DMS114 treated with DMSO at 0.1 percent for 48 hours (cell line): ENCODE data around the gene FITM1.

Experiments
- DNase-seq: peaks from one replicate; lab custom pipeline; 2025; ENCODE audit not compliant: unreplicated experiment; lab: John Stamatoyannopoulos, UW

FITM1 gene

GRCh38 chr14:24156840-24157239 lies 26.4 kb downstream of the FITM1 start:
- DNase-seq, result no peak

DNA sequence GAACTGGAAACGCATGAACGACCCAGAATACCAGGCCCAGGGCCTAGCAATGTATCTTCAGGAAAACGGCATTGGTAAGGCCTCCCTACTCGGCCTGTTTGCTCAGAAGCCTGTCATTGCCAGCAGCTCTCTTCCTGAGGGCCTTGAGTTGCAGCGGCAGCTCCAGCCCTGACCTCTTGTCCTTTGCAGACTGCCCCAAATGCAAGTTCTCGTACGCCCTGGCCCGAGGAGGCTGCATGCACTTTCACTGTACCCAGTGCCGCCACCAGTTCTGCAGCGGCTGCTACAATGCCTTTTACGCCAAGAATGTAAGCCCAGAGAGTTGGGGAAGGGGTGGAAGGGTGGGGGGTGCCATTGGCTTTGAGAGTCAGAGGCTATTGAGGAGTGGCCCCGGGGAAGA lies 26.9 kb downstream of the FITM1 start:
- DNase-seq, result no peak

DNA sequence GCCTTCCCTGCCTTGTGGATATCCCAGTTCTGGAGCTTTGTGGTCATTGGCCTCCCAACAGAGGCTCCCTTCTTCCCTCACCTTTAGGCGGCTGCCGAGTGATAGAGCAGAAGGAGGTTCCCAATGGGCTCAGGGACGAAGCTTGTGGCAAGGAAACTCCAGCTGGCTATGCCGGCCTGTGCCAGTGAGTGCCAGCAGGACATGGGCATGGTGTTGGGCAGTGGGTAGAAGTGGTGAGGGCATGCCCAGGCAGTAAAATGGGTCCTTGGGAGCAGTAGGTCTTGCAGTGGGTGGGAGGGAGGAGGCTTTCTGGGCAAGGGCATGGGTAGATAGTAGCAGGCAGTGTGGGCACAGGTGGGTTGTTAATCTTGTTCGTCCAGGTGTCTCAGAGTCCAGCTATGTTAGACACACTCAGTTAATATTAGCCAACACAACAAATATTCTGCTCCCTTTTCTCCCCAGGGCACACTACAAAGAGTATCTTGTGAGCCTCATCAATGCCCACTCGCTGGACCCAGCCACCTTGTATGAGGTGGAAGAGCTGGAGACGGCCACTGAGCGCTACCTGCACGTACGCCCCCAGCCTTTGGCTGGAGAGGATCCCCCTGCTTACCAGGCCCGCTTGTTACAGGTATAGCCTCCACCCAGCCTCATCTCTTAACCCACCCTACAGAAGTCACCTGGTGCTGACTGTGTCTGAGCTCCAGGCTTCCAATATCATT lies 29.5 kb downstream of the FITM1 start:
- no peak for DNase-seq

DNA sequence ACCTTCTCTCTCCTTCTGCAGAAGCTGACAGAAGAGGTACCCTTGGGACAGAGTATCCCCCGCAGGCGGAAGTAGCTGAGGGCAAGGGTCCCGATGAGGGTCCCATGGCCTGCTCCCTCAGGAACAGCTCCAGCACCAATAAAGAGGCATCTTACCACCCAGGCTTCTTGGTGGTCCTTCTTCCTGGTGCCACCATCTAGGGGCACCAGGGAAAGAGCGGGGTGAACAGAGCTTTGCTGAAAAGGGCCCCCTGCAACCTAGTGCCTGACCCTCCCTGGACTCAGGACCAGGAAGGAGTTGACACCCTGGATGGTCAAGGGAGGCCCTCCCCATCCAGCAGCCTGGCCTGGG lies 30.0 kb downstream of the FITM1 start:
- DNase-seq, result no peak

DNA sequence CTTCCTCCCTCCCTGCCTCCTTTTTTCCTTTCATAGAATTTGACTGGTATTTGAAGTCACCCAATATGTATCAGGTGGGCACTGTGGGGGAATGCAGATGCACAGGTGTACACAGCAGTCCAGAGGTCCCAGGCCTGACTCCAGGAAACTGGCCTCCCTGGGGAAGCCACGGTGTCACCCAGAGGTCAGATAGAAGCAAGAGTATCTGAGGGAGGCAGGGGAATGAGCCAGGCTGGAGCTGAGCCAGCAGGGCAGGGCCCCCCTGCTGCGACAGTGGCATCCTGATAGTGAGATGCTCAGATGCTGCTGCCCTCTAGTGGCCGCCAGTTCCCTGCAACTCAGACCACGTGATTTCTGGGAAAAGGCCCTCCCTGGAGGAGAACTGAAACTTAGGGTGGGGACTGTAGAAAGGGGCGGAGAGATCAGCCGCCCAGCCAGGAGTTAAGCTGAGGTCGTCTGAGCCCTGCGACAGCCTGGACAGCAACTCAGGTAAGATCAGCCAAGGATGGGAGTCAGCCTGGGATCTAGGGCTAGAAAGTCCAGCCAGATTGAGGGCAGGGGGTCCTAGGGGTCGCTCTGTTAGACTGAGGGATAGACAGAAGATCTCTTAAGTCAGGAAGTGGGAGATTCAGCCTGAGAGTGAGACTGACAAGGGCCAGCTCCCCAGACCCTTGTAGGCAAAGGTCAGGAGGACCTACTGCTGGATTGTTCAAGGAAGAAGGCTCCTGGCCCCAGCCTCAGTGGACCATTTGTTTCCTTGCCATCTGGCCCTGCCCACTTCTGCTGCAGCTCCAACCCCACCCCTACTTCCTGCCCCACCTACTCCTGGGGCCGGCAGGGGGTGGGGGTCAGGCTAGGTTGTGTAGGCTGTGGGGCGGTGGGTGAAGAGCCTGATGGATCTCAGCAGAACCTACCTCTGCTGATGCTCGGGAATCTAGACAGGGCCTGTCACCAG lies 30.7 kb downstream of the FITM1 start, which contains the start of gene IRF9:
Gene IRF9, plus strand, starts transcription at position 416 of the 955 bp plus-strand sequence. CDS start 880 bp downstream, outside the sequence.
- peak; percentile 82 for DNase-seq

GRCh38 chr14:24162093-24162492 lies 31.6 kb downstream of the FITM1 start:
- DNase-seq, result no peak

DNA sequence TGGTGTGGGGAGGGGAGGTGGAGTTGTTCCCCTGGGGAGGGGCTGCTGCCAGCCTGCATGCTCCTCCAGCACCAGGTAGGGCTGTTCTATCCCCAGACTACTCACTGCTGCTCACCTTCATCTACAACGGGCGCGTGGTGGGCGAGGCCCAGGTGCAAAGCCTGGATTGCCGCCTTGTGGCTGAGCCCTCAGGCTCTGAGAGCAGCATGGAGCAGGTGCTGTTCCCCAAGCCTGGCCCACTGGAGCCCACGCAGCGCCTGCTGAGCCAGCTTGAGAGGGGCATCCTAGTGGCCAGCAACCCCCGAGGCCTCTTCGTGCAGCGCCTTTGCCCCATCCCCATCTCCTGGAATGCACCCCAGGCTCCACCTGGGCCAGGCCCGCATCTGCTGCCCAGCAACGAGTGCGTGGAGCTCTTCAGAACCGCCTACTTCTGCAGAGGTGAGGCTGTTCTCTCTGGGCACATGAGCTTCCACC lies 34.1 kb downstream of the FITM1 start:
- no peak for DNase-seq

GRCh38 chr14:24165785-24166184 lies 35.3 kb downstream of the FITM1 start:
- no peak for DNase-seq

GRCh38 chr14:24167469-24168114 lies 37.1 kb downstream of the FITM1 start:
- no peak for DNase-seq

DNA sequence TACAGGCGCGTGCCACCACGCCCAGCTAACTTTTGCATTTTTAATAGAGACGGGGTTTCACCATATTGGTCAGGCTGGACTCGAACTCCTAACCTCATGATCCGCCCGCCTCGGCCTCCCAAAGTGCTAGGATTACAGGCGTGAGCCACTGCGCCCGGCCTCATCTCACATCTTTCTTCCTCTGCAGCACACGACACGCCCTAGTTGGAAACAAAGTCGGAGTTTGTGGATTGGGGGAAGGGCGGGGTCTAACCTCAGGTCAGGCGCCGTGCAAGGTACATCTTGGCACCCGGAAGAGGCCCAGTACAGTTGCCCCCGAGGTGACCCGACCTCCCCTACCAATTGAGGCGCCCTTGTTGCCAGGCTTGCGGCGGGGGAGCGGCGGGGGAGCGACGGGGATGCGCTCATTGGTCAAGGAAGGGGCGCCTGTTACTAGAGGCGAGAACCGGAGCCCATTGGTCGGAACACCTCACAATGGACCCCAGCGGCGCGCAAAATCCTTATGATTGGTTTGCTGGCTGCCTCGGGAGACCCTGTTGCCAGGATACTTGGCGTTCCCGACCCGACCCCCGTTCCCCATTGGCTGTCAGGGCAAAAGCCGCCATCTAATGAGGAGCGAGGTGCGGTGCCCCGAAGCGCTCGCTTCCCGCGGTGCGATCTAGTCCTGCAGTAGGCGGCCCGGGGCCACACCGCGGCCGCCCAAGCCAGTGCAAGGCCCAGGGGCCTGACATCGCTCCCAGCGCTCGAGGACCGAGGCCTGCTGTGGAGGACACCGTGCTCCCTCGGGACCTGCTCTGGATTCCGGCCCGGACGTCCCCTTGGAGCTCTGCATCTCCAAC lies 41.2 kb downstream of the FITM1 start, which contains the start of gene REC8:
Gene REC8, plus strand, starts transcription at position 659 of the 839 bp plus-strand sequence. CDS start 473 bp downstream, outside the sequence.
- no peak for DNase-seq

- DNase-seq, result no peak
These were observed 41.9 kb downstream of the FITM1 start for GRCh38 chr14:24172261-24172860.

GRCh38 chr14:24172871-24173281 lies 42.4 kb downstream of the FITM1 start:
- DNase-seq, result no peak

GRCh38 chr14:24176599-24176998 lies 46.1 kb downstream of the FITM1 start:
- no peak for DNase-seq

DNA sequence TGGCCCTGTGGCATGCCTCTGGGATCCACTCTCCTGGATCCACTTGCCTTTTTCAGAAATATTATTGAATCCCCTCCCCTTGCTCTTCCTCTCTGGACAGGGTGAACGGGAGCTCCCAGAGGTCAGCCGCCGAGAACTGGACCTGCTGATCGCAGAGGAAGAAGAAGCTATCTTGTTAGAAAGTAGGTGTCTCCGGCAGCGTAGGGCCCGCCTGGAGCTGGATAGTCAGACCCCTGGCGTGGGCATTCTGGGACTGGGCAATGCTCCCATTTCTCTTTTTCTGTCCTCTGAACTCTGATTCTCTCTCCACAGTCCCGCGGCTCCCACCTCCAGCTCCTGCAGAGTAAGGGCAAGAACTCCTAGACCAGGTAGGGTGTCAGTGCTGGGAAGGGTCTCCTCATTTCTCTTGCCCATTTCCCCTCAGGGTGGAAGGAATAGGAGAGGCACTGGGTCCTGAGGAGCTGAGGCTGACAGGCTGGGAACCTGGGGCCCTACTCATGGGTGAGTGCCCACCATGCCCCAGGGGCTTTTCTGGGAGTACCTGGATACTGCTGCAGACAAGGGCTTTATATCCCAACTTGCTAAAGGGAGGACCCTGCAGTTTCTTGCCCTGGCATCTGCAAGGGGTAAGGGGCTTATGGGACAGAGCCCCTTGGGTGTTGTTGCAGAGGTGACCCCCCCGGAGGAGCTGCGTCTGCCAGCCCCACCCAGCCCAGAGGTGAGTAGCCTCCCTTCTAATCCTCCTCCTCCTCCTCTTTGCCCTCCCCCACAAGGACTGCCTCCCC lies 46.8 kb downstream of the FITM1 start:
- no peak for DNase-seq

DNA sequence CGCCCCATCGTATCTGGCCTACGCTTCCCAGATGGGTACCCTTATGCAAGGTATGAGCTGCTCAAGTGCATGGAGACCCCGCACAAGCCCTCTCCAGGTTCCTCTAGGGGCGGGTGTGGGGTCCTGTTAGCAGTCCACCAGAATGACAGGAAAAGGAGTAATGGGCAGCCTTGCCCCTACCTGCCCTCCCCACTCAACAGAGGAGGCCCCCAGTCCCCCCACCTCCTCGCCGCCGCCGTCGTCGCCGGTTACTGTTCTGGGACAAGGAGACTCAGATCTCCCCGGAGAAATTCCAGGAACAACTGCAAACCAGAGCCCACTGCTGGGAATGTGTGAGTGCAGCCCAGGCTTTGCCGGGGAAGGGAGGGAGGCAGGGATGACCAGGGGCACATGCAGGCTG lies 47.4 kb downstream of the FITM1 start:
- DNase-seq, result no peak

DNA sequence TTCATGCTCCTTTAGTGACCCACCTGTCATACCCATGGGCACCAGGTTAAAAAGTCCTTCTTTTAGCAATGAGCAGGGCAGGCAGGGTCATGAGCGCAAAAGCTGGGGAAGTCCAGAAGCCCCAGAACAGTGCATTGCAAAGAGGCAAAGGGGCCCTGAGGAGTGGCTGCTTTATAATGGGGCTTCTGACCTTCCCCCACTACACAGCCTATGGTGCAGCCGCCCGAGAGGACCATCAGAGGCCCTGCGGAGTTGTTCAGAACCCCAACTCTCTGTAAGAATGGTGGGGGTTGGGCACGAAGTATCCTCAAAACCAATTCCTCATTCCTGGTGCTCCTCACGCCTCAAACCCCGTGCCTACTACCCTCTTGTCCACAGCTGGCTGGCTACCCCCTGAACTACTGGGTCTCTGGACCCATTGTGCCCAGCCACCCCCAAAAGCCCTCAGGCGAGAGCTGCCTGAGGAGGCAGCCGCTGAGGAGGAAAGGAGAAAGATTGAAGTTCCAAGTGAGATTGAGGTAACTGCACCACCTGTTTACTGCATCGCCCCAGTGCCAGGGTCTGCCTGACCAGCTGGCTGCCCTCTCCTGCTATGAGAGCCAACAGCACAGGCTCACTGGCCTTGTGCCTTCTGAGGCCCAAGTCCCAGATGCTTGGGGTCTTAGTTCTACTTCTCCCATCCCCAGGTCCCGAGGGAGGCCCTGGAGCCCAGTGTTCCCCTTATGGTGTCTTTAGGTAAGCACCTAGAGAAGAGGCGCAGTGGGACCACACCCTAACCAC lies 48.1 kb downstream of the FITM1 start:
- no peak for DNase-seq

DNA sequence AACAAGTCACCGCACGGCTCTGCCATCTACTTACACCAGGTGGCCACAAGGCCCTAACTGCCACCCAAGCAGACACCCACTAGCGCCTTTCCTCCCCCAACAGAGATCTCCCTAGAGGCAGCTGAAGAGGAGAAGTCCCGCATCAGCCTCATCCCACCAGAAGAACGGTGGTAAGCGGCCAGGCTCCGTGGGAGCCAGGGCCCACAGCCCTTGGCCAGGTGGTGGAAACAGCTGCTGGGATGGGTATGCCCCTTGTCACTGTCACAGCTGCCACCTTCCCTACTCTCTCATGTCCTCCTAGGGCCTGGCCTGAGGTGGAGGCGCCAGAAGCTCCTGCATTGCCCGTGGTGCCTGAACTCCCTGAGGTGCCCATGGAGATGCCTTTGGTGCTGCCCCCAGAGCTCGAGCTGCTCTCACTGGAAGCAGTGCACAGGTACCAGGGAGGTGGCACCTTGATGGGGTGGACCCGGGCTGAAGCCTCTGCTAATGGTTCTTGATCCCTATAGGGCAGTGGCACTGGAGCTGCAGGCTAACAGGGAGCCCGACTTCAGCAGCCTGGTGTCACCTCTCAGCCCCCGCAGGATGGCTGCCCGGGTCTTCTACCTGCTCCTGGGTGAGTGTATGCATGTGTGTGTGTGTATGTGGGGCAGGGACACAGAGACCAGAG lies 49.0 kb downstream of the FITM1 start:
- no peak for DNase-seq
